HG03439 (cell line): Measurements from ENCODE around the gene PHC2.

Experiments
- ATAC-seq: cut with Tn5 transposase; IDR thresholded peaks from one replicate; pipeline ENCODE4 v1.9.1; 2021; ENCODE audit warnings: mild to moderate bottlenecking, moderate library complexity; ENCODE audit not compliant: unreplicated experiment

Gene PHC2, protein sequence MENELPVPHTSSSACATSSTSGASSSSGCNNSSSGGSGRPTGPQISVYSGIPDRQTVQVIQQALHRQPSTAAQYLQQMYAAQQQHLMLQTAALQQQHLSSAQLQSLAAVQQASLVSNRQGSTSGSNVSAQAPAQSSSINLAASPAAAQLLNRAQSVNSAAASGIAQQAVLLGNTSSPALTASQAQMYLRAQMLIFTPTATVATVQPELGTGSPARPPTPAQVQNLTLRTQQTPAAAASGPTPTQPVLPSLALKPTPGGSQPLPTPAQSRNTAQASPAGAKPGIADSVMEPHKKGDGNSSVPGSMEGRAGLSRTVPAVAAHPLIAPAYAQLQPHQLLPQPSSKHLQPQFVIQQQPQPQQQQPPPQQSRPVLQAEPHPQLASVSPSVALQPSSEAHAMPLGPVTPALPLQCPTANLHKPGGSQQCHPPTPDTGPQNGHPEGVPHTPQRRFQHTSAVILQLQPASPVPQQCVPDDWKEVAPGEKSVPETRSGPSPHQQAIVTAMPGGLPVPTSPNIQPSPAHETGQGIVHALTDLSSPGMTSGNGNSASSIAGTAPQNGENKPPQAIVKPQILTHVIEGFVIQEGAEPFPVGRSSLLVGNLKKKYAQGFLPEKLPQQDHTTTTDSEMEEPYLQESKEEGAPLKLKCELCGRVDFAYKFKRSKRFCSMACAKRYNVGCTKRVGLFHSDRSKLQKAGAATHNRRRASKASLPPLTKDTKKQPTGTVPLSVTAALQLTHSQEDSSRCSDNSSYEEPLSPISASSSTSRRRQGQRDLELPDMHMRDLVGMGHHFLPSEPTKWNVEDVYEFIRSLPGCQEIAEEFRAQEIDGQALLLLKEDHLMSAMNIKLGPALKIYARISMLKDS

DNA sequence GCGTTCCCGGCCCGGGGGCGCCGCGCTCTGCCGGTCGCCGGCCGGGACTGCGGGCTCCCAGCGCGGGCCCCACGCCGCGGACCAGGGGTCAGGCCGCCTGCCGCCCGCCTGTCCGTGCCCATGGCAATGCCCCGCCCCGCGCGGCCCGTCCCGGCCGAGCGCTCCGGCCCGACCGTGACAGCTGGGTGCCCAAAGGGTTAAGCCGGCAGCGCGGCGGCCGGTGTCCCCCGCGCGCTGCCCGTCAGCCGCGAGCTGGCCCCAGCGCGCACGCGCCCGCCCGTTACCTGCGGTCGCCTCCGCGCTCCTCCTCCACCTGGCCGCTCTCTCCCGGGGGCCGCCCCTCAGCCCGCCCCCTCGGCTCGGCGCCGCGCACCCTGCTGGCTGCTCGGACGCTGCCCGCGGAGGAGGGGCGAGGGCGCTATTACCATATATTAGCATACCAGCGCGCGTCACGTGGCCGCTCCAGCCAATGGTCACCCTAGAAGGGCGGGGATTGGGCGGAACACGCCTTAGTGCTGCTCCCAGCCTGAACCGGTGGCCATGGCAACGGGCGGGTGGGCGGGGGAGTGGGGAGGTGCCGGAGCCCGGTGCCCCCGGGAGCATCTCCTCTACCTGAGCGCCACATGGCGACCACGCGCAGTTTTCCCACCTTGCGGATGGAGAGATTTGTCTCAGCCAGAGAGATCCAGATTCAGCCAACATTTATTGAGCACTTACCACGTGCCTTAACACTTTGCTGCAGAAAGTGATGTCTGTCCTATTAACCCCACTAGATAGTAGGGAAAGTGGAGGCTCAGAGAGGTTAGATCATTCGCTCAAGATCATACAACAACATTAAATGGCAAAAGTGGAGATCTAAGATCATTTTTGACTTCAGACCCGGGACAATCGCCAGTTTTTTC is at the start of gene PHC2:
PHC2 (minus strand) TSS at position 404 of the 902 bp plus-strand sequence. CDS start 55,556 bp downstream, outside the sequence.
- peak; percentile 96 for ATAC-seq

DNA sequence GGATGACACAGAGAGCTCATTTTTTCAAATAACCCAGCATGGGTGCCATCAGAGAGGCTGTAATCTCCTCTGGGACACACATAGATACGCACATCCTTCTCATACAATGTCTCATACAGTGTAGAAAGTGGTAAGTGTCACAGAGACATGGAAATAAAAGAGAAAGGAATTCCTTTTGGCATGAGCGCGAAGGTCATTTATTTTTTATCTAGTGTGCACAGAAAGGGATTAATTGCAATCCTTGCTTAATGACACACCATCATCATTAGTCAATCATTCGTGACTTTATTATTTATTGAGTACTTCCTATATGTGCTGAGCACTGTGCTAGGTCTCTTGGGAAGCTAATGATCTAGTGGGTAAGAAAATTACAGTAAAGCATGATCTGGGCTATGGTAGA is 46.6 kb upstream of the PHC2 start:
- ATAC-seq, result no peak

DNA sequence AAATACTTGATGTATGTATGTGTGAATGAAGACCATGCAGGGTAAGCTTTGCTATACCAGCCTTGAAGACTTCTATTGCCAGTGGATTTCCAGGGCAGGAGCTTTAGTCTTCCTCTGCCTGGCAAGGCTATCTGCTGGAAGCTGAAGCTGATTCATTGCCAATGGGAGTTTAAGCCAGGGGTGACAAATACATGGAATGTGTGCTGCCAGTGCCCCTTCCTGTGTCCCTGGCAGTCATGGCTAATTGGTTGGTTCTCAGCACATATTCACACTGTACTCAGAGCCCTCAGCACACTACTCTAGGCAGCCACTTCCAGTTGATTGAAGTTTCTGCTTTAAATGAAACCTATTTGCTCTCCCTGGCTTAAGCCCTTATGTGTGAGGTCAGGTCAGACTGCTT is 43.0 kb upstream of the PHC2 start:
- no peak for ATAC-seq

DNA sequence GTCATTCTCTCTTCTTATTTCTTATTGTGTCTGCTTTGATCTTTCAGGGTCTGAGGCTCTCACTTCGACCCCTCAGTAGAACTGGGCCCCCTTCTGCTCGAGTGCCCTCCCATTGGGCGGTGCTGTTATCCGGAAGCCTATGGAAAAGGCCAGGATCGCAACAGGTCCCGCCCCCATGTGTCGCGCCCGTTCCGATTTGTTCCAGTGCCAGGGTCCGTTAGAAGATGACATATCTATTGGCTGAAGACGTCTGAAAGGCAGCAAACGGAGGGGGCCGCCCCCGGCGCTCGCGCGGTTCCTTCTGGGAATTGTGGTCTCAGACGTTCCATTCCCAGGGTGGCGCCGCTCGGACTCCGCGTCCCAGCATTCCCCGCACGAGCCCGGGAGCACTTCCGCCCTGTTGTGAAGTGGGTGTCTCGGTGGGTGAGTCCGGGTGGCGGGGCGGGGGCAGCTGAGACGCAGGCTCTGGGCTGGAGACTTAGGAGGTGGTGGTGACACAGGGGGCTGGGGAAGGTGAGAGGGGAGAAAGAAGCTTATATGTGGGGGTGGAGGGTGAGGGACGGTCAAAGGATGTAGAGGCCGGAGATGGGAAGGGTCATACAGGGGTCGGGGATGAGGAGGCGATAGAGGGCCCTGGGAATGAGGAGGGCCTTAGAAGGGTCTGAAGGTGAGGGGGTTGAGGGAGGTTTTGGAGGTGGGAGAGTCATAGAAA is 41.5 kb upstream of the PHC2 start, which contains the start of gene ZSCAN20:
ZSCAN20 (plus strand) TSS at position 377 of the 712 bp plus-strand sequence. CDS start 6,644 bp downstream, outside the sequence.
- peak; percentile 89 for ATAC-seq

DNA sequence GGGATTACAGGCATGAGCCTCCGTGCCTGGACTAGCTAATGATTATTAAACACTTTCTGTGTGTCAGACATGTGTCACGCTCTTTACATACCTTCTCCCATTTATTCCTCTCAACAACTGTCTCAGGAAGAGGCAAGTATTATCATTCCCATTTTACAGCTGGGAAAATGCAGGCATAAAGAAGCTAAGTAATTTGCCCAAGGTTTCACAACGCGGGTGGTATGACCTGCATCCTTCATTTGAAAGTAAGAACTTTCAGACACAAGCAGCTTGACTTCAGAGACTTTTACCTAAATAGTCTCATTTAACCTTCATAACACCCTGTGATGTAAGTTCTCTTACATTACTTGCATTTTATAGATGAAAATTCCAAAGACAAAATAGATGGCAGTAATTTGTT is 40.5 kb upstream of the PHC2 start:
- no peak for ATAC-seq

DNA sequence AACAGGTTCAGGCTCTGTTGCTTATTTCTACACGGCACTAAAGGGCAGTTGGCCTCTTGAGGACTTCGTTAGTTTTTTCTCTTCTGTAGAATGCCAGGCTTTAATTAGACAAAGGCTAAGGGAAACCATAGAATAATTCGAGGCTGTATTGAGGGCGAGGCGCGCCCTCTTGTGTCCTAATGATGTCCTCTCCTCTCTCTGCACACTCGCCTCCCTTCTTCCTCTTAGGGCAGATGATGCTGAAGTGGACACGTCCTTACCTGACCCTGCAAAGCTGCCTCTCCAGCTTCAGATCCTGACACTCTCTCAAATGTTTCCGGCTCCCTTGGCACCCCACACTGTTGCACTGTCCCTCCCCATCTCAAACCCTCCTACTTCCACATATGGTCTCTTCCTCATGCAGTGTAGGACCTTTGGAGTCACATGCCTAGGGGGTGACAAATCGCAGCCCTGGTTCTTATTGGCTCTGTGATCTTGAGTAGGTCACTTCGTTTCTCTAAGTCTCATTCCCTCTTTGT is 39.7 kb upstream of the PHC2 start:
- ATAC-seq, result no peak

DNA sequence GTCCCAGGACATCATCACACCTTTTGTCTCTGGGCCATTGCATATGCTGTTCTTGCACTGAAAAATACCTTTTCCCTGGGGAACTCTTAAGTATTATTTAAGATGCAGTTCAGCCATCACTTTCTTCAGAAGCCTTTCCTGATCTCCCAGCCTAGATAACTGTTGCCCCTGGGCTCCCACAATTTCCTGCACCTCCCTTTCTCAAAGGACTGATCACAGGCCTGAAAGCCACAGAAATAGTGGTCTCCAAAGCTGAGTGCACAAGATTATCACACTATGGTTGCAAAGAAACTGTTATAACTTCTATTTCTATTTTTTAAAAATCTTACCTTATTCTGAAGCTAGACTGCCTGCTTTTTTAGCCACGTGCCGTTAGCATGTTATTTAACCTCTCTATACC is 38.8 kb upstream of the PHC2 start:
- ATAC-seq, result no peak

DNA sequence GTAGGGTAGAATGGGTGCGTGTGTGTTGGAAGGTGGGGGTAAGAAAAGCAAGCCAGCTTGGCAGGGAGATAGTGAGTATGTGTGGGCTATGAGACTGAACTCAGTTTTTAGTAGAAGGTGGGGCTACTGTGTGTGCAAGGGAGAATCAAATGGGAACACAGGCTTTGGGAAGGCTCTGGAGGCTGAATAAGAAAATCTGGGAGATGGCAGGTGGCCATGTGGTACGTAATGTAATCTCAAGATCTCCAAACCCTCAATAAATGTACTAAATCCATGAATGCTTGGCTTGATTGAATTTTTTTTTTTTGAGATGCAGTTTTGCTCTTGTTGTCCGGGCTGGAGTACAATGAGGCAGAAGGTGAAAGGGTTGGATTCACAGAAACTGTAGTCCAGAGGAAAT is 38.1 kb upstream of the PHC2 start:
- no peak for ATAC-seq

DNA sequence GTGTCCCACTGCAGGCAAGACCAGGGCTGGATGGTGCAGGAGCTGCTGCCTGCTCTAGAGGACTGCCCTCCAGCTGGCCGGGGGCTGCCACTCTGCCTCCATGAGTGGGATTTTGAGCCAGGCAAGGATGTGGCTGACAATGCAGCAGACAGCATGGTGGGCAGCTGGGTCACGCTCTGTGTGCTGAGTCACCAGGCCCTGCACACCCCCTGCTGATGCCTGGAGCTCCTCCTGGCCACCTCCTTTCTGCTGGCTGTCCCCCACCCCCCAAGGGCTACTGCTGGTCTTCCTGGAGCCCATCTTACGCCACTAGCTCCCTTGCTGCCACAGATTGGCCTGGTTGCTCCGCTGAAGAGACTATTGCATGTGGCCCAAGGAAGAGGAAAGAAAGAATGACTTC is 37.6 kb upstream of the PHC2 start:
- ATAC-seq, result no peak

DNA sequence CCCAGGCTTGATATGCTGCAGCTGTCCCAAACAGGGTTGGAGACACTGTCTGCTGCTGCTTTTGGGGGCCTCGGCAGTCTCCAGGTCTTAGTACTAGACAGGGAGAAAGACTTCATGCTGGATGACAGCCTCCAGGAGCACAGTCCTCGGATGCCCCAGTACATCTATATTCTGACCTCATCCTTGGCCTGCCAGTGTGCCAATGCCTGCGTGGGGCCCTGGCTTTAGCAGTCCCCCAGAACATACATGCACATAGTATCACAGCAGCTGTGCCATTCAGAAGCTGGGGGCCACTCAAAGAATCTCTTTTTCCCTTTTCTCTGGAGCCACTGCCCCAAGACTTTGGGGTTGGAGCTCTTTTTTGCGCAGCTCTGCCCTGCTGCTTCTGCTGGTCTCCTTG is 37.1 kb upstream of the PHC2 start:
- no peak for ATAC-seq

DNA sequence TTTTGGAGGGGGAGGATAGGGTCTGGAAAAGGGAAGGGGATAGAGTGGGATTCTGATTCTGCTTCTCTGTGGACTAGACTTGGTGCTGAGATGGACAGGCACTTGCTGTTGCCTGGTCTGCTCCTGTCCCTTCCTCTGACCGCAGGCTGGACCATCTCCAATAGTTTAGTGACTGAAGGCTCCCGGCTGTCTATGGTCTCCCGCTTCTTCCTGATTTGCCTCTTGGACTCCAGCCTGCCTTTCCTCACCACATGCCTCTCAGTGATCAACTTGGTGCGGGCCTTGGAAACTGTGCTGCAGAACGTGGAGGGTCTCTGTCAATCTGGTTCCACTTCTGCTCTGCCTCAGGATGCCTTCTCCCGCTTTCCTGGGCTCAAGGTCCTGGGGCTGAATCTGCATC is 35.3 kb upstream of the PHC2 start:
- ATAC-seq, result no peak

DNA sequence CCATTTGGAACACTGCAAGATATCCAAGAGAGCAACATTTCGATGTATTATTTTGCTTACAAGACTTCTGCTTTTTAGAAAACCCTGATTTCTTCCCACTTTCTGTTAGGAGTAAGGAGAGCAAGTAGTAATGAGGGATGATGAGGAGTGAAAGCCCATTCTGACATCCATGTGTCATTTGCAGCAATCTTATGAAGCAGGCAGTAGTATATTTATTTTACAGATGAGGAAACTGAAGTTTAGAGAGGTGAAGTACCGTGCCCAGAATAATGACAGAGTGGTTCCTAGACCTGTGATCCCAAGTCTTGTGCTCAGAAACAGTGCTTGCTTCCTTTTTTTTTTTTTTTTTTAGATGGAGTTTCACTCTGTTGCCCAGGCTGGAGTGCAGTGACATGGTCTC is 34.4 kb upstream of the PHC2 start:
- no peak for ATAC-seq

DNA sequence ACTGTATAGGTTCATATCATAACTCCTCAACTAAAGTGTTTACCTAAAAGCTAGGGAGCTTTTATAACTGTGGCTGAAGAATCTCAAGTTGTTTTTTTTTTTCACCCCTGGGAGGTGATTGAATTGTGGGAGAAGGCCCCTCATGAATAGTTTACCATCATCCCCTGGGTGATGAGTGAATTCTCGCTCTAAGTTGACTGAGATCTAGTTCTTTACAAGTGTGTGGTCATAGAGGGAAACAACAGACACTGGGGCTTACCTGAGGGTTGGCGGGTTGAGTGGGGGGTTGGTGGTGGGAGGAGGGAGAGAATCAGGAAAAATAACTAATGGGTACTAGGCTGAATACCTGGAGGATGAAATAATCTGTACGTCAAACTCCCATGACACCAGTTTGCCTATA is 33.7 kb upstream of the PHC2 start:
- ATAC-seq, result no peak

DNA sequence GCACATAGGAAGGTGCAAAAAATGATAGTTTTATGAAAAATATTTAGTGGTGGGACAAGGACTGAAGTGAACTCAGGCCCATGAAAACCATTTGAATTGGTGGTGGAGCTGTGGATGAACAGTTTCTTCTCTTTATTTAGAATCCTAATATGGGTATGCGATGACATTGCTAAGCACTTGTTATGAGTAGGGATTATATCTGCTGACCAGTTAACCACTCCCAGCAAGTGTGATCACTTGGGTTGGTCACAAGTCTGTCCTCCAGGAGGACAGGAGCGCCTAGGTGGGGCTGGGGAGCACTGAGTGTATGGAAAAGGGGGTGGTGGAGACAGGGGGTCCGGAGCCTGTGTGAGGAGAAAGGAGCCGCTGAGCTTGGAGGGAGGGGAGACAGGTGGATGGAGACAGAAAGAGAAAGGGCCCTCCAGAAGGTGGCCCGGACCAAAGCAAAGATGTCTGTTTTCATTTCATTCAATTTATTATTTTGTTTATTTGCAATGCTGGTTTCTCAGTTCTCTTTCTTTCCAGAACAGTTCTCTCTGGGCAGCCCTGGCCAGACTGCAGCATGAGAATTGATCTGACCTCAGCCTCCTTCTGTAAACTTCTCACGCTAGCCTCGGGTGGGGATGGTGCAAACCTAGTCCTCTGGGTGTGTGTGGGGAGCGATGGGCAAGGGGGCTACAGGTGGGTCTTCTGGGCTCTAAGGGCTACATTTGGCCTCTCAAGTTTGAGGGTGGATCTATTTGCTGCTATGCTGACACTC is 31.7 kb upstream of the PHC2 start:
- ATAC-seq, result no peak

DNA sequence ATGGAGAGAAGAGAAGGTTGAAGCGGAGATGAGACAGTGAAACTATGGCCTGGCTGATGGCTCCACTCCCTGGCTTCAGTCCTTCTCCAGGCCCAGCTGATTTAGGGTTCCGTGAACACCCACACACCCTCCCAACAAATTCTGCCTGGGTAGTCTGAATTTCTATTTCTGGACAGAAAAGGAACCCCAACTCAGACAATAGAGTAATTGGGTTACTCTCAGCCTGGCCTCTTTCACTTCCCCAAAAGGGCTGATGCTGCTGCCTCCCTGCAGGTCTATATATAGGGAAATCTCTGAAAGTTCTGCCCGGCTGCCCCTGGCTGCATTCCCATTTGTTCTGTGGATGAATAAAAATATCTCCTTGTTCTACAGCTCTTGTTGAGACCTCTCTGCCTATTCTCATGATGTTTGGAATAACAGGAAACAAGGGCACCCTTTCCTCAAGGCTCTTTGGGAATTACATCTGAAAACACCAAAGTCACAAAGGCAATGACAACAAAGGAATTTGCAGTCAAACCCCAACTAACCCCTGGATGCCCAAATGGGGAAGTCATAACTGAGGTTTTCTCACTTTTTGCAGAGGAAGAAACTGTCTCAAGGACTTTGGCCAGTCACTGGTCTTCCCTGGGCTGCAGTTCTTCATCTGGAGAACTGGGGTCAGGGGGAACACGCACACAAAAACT is 30.2 kb upstream of the PHC2 start:
- peak; percentile 75 for ATAC-seq

DNA sequence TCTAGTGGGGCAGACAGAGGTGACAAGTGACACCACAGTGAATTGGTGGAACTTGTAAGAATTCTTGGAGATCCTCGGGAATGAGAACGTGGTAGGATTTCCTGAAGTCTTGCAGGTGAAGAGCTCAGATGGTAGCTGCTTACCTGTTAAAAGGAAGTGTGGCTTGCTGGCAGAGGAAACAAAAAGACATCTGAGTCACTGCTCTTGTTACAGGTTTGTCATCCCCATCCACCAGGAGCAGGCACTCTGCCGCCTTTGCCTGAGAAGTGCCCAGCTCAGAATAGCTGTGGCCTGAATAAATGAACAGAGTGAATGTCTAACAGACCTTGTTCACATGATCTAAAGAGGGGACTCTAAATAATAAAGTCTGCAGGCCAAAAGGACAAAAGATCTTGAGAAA is 29.2 kb upstream of the PHC2 start:
- no peak for ATAC-seq

DNA sequence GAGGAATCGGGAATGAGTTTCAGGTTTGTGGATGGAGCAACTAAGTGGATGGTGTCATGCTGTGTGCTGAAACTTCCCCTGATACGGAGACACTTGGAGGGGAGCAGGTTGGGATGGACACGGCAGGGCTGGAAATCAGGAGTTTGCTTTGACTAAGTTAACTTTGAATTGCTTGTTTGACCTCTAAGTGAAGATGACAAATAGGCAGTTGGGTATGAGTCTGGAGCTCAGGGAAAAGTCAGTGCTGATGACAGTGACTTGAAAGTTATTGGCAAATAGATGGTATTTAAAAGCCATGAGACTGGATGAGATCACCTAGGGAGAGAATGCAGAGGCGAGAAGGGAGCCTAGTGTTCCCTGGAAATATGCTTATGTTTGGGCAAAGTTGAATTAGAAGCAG is 28.8 kb upstream of the PHC2 start:
- ATAC-seq, result no peak

DNA sequence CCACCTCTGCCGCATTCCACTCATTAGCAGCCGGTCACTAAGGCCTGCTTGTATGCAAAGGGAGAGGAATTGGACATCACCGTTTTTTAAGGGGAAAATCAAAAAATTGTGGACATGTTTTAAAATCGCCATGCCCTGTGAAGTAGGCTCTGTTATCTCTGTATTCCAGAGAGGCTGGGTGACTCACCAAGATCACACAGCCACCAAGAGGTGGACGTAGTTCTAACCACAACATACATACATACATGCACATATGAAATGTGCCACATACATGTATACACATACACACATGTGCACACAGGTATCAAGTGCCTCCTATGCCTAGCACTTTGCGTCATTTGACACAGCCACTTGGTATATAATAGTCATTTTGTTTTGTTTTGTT is 25.6 kb upstream of the PHC2 start:
- no peak for ATAC-seq
